NCI-H524 treated with DMSO at 0.1 percent for 48 hours (cell line): Measurements from ENCODE around the gene SUSD1.
"Not testable (repeated sequence)": the region's sequence is repeated elsewhere in the genome, so short reads cannot be mapped to it uniquely, and the experiment has no call there.

Experiments
- DNase-seq: peaks from one replicate; lab custom pipeline; 2025; lab: John Stamatoyannopoulos, UW

SUSD1 gene

DNA sequence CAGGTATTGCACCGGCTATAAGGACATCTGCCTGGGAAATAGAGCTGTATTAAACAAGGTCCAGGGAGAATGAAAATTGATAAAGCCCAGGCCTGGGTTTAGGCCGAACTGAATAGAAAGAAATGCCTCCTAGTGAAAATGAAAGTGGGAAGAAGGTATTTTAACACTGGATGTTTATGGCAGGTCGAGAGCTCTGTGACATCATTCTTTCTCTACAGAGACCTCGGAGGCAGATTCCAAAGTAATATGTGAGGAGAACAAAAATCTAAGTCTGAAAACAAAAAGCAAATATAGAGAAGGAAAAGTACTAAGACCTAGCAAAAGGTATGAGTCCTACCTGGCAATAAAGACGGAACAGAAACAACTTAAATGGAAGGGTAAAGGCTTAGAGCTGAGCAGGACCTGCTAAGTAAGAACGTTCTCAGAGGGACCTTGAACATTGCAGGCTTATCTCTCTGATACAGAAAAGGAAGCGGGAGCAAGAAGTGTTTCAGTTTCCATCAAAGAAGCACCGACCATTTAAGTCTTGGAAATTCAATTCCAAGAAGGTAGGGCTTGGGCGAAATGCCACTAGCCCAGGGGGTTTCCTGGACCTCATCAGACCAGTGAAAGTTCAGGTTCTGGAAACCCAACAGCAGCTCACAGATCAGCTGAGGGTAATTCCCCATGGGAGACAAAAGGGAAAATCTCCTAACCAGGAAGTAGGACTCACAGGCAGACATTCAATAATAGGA lies 80.0 kb downstream of the SUSD1 start:
- DNase-seq: no peak

DNA sequence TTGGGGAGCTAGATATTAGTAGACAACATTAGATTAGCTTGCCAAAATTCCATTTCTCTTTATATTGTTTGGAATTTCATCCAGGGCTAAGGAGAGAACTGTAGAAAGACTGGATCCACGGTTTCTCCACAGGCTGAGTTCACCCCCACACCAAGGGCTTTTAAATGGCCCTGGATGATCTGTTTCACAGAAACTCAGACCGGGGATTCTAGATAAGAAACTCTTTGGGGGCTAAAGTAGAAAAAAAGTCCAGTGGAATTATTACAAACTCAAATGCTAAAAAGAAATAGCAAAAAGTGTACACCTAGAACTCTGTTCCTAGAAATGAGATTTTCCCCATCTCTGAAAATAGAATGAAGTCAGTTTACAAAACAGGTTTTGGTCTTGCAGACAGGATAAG lies 80.9 kb downstream of the SUSD1 start:
- no peak for DNase-seq

DNA sequence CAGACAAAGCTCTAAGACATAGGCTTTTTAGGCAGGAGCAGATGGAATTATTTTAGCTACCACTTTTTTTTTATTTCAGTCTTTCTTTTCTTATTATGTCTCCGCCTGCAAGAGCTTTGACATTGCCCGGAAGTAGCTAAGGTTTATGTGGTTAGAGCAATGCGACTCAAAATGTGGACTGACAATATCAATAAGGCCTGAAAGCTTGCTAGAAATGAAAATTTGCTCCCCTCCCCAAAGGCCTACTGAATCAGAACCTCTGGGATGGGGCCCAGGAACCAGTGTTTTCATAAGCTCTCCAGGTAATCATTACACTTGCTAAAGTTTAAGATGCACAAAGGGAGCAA lies 81.3 kb downstream of the SUSD1 start:
- no peak for DNase-seq

DNA sequence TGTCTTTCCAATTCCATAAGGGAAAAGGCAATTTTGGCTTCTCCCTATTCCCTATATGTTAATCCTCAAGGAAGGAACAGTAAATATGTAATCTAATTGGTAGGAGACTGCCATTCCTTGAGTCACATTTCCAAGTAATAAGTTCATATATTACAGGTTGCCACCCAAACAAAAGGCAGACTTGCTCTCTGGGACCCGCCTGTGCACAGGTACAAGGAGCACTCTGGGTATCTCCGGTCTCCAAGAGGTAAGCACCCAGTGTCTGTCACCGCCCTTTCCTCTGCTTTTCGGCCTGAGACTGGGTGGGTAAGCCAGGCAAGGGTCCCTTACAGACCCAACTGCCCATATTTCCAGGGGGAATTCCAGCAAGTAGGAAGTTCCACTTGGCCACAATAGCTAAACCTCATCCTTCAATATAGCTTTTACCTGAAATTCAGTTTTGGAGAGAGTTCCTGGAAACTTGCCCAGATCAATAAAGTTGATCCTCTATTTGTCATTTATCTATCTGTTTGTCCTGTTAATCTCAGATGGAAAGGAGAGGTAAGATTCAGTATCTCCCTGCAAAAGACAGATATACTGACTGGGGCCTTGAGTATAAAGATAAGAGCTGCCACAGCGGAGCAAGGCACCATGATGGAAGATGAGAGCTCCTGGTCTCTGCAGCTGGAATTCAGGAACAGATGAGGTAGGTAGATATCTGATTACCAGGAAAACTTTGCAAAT lies 81.8 kb downstream of the SUSD1 start:
- no peak for DNase-seq

DNA sequence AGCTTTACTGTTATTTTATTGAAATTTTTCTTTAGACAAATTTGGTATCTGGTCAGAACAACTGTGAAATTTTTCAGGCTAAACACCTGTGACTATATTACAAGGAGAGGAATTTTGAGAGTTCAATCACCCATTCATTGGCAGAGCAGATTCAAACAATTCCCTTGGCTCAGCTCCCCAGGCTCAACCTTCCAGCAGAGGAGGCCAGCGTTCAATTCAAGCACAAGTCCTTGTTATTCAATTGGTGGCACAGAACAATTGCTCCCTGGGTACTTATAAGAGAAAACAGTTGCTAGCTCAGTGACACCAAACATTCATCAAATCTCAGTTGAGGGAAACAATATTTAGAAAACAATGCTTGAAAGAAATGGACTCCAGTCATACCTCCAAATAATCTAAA lies 83.3 kb downstream of the SUSD1 start:
- DNase-seq: no peak

DNA sequence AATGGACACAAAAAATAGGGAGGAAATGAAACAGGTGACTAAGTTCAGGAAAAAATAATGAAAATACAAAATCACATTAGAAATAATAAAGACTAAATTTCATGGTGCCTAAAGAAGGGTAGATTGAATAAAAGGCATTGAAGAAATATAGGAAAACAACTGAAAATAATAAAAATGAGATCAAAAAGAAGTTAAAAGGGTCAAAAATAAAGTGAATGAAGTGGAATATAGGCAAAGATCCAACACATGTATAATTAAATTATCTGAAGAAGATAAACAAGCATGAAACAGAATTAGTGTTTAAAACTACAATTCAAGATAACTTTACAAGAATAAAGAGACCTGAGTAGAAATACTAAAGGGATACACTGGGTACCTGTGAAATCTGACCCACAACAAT lies 87.6 kb downstream of the SUSD1 start:
- DNase-seq: no peak

DNA sequence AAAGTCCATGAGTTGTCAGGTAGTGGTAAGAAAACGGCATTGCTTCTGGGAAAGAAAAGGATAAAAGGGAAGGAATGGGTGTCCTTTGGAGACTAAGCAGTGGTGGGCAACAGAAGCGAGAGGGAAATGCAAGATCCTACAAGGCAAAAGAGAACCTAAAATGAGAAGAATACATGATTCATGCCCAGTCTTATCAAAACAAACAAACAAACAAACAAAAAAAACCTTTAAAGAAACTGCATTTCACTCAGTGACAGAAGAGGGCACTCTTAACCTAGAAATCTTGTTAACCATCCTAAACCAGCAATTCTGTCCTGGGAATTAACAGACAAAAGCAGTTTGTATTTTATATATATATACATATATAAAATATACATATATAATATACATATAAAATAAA lies 88.5 kb downstream of the SUSD1 start:
- DNase-seq: no peak

DNA sequence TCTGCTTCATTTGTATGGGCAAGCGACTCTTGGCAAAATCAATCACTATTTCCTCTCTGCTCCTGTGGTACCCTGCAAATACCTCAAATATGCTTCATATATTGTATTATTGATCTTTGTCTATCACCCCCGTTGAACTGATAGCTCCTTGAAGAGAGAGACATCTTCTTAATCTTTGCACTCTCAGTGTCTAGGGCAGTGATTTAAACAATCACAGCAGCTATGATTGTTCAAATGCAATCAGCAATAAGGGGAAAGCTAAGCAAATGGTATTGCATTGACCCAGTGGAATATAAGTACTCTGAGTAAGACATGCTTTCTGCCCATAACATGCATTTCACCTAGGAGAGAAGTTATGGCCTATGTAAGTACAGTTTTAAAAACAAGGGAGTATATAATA lies 90.2 kb downstream of the SUSD1 start:
- DNase-seq: no peak

DNA sequence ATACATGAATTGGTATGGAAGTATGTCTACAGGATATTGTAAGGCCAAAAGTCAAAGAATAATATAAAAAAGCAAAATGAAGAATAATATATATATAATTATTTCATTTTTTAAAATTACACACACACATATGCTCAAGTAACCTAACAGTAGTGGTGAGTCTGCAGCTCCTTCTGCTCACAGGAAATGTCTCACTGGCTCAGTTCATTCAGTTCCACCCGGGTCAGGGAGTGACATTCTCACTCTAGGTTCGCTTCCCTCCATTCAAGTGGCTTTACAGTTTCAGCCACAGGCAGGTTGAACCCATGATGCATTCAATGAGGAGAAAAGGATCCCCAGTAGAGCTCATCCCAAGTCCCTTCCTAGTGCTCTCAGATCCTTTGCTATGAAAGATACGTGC lies 90.8 kb downstream of the SUSD1 start:
- no peak for DNase-seq

DNA sequence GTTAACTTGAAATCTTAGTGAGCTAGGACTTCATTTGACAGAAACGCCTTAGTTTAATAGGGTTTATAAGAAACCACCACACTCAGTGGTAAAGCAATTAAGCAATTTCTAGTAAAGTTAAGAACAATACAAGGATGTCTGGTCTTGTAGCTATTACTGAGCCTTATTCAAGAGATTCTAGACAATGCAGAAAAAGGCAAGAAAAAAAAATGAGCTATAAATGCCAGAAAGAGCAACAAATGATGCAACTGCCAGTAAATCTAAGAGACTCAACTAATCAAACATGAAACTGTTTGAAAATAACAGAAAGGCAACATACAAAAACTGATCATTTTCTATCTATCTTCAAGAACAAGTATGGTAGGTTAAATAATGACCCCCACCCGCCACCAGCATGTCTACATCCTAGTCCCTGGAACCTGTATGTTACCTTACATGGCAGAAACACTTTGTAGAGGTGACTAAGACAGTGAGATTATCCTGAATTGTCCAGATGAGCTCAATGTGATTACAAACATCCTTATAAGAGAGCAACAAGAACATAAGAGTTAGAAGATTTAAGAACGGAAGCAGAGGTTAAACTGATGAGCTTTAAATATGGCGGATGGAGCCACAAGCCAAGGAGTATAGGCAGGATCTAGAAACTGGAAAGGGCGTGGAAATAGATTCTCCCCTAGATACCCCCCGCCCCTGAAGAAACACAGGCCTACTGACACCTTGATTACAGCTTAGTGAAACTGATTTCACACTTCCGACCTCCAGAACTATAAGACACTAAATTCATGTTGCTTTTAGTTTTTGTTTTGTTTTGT lies 93.0 kb downstream of the SUSD1 start:
- DNase-seq: no peak

DNA sequence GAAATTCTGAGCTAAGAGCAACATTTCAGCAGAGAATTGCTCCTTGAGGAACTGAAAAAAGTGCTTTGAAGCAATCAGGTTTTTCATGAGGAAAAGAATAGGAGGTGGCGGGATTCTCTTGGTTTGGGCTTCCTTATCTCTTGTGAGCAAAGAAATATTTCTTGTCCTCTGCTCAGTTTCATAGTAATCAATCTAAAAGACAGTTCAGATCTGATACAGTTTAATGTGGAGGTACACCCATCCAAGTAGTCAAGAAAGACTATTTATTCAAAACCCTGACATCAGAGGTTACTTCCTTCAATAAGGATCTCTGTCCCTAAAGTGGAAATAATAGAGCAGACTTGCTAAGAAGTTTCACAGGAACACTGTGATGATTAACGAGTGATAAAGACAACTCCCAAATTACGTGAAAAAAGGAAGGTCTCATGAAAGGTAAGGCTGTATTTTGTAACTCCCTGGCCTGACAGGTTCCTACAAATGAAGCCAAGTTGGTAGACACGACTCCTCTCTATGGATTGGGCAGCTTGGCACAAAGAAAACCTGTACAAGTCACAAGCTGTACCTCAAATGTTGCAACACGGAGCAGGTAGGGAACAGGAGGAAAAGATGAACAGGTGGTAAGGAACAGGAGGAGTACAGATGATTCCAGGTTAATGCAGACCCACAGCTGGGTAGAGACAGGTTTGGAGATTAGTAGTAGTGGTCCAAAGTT lies 94.1 kb downstream of the SUSD1 start:
- no peak for DNase-seq

DNA sequence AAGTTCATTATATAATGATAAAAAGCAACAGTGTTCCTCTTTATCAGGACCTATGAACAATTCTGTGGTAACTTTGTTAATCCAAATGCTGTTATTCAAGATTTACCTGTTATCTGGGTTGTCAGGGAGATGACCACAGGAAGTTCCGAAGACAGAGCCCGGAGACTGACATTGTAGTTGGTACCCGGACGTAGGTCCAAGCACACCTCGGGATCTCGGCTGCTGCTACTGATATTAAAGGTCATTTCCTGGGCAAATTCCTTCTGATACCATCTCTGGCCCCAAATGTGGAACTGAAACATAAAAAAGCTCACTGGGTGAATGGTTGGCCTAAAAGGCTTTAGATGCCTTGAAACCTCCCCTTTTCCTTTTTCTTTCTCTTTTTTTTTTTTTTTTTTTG lies 96.7 kb downstream of the SUSD1 start:
- DNase-seq: no peak

DNA sequence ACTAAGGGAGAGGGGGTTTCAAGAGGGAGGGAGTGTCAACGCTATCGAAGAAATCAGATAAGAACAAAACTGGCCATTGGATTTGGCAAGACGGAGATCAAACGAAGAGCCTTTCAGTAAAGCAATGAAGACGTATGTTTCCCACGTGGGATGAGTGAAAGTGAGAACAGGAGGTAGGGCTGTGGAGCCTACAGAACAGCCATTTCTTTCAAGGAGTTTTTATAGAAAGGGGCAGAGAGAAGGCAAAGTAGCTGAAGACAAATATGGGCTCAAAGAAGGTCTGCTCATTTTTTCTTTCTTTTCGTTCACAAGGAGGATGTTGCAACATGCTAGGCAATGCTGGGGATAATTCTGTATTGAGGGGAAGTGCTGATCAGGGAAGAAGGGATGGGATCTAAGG lies 98.3 kb downstream of the SUSD1 start:
- DNase-seq: no peak

DNA sequence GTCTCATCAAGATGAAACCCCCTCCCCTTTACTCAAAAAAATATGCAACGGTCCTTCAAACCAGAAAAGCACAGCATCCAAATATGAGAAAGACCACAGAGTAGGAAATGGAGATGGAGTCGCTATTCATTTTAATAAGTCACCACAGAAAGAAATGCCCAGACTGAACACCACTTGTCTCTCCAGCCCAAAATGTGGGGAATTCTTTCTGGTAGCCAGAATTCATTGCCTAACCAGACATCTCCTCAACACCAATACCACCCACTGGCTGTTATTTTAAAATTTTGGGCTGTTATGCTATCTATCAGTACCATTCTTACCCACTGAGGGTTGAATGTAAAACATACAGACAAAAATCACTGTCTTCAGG lies 100.1 kb downstream of the SUSD1 start:
- DNase-seq: no peak

DNA sequence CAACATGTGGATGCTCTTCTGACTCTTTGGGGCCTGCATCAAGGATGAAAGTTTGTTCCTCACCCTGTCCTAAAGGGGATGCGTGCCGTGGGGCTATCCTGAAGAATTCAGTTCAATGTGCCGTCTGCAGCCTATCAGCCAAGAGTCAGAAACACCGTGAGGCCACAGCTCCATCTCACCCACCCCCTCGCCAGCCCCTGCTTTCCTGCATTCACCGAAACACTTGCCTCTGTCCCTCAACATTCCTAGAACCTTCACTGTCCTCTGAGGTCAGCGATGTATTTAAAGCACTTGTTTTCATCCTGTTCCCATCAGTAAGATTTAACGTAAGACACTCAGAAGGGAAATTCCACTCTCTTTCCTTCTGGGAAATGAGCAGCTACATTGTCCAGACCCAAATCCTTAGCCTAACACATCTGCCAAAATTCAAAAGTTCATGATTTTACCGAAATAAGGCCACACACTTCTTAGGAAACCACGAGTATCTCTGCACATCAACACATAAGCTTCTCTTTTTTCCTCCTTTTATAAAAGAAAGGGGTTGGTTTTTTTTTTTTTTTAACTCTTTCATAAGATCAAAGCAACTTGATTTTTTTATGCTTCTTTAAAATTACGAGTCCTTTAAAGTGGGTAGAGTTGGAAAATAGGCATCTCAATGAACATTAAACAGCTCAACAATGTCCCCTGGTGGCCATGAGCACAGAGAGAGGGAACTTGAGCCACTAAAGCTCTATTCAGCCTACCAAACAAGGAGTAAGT lies 100.7 kb downstream of the SUSD1 start:
- DNase-seq: no peak

DNA sequence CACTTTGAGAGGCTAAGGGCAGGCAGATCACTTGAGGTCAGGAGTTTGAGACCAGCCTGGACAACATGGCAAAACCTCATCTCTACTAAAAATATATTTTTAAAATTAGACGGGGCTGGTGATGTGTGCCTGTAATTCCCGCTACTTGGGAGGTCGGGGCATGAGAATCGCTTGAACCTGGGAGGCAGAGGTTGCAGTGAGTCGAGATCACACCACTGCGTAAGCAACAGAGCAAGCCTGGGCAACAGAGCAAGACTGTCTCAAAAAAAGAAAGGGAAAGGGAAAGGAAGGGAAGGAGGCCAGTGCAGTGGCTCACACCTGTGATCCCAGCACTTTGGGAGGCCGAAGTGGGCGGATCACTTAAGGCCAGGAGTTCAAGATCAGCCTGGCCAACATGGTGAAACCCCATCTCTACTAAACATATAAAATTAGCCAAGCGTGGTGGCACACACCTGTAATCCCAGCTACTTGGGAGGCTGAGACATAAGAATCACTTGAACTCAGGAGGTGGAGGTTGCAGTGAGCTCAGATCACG lies 101.4 kb downstream of the SUSD1 start:
- DNase-seq: not testable (repeated sequence)

DNA sequence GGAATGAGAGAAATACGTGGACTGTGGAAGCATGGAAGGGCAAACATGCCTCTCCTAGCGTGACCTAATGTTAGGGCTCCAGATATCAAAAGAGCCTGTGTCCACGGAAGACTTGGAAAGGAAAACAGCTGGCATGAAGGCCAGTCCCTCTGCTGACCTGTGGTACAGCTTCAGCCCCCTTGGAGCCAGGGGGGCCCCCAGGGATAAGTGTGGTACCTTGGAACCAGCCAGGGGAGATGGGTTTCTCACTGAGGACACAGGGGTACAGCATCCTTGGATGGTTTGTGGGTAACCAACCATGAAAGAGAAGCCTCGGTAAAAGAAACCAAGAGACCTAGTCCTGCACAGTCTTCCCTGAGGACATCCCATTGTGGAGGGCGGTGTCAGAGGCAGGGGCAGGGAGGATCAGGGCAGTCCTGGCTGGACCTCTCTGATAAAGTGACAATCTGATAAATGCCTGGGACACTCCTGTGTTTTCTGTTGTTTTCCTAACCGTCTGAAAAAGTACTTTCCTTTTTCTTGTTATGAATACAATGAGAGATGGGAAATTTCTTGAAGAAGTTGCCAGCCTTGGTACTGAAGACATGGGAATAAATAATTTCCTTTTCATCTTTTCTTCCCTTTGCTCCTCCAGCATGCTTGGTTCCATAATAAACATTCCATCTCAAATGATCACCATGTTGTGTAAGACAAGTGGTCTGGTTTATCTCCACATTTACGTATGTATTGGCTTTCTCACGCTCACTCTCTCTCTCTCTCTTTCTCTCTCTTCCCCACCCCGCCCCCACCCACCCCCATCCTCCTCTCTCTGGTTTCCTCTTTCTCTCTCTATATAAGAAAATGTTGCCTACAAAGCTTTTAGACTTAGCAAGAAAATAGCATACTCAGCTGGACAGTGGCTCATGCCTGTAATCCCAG lies 102.1 kb downstream of the SUSD1 start:
- DNase-seq: no peak

DNA sequence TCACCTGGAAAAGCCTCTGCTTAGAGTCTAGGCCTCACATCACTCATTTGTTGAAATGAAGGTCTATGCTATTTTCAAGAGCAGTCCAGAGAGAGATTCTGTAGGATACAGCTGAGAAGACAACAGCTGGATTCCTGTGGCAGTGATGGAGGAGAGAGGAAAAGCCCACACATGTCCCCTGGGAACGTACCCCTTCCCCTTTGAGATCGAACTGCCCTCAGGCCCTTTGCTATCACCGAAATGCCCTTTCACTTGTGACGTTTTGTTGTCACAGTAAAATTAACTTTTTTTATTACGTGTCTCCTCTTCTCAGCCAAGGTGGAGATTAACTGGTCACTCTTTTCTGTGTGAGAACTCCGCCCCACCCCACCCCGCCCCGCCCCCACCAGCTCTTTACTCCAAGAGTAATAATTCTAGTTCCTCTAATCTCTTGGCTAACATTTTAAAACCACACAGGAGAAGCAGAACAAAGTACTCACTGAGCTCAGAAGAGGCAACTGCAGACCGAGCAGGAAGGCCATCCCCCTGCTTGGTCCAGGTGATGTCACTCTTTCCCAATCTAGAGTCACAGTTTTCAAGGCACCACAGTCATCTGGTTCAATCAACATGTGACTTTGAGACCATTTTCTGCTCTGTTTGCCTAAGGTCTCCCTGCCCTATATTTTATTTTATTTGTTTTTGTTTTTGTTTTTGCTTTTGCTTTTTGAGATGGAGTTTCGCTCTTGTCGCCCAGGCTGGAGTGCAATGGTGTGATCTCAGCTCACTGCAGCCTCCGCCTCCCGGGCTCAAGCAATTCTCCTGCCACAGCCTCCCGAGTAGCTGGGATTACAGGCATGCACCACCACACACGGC lies 105.6 kb downstream of the SUSD1 start:
- DNase-seq: no peak

DNA sequence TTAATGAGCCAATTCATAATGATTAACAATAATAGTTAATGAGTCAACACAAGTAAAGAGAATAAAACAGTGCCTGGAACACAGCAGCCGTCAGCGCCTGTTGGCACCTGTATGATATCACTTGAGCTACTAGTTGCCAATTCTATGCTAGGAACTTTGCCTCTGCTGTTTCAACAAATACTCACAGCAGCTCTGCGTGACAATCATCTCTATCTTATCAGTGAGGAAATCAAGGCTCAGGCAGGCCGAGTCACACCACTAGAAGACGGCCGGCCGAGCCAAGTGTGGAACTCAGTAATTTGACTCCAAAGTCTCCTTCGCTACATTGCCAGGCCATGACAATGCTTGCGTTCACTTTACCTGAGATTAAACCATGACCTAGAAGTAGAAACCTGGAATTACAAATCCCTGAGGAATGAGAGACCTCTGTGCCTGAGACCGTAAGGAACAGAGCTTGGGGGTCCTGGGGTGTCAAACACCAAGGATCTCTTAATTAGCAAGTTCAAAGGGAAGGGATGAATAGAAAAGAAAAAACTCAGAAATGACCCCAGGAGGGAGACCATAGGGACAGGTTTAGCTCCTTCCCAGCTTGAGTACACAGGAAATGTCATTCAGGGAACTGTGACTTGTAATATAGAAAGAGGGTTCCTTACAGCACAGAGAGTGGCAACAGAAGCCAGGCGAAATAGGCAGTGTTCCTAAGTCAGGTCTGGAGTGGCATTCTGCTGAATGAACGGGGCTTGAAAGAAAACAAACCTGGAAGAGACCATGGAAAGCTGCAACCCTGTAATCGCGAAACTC lies 109.1 kb downstream of the SUSD1 start:
- DNase-seq: no peak
